Activated CD8-positive, alpha-beta memory T cell treated with anti-CD3 and anti-CD28 coated beads, Interleukin-2, amount 50 U/mL, for 48 hours (primary cell): ENCODE results near the gene PARP9.
"Not testable (repeated sequence)": the region's sequence is repeated elsewhere in the genome, so short reads cannot be mapped to it uniquely, and the experiment has no call there.

ENCODE experiments used
- DNase-seq: peaks from one replicate; pipeline ENCODE4 v3.0.0-alpha.2; 2020

The PARP9 gene

GRCh38 chr3:122572940-122573412, 8.9 kb upstream of the PARP9 start:
- no peak for DNase-seq

- no peak for DNase-seq
Measured at GRCh38 chr3:122568755-122569154, 4.7 kb upstream of the PARP9 start.

- DNase-seq, result not testable (repeated sequence)
Measured at GRCh38 chr3:122568131-122568530, 4.0 kb upstream of the PARP9 start.

GRCh38 chr3:122563717-122564025, 429 bp downstream of the PARP9 start:
- DNase-seq, result no peak

GRCh38 chr3:122562923-122563716, 980 bp downstream of the PARP9 start:
- DNase-seq, result no peak

- no peak for DNase-seq
Measured at GRCh38 chr3:122560680-122561079, 3.4 kb downstream of the PARP9 start.

- DNase-seq, result no peak
Measured at GRCh38 chr3:122559906-122560305, 4.2 kb downstream of the PARP9 start.

- no peak for DNase-seq
Measured at GRCh38 chr3:122558605-122559004, 5.5 kb downstream of the PARP9 start.

GRCh38 chr3:122557356-122557755, 6.7 kb downstream of the PARP9 start:
- no peak for DNase-seq

- DNase-seq, result no peak
Measured at GRCh38 chr3:122555275-122556071, 8.6 kb downstream of the PARP9 start.

- no peak for DNase-seq
Measured at GRCh38 chr3:122553171-122553570, 10.9 kb downstream of the PARP9 start.

GRCh38 chr3:122548619-122549018, 15.5 kb downstream of the PARP9 start:
- DNase-seq, result no peak

GRCh38 chr3:122548076-122548475, 16.0 kb downstream of the PARP9 start:
- no peak for DNase-seq

- no peak for DNase-seq
Measured at GRCh38 chr3:122546151-122546550, 17.9 kb downstream of the PARP9 start.

GRCh38 chr3:122538956-122539490, 25.1 kb downstream of the PARP9 start:
- no peak for DNase-seq

- DNase-seq, result no peak
Measured at GRCh38 chr3:122536632-122537001, 27.5 kb downstream of the PARP9 start.

- DNase-seq, result no peak
Measured at GRCh38 chr3:122535964-122536631, 28.0 kb downstream of the PARP9 start.

- no peak for DNase-seq
Measured at GRCh38 chr3:122533931-122534334, 30.2 kb downstream of the PARP9 start.

GRCh38 chr3:122533480-122533879, 30.6 kb downstream of the PARP9 start:
- no peak for DNase-seq

GRCh38 chr3:122530164-122530563, 33.9 kb downstream of the PARP9 start:
- DNase-seq, result no peak

GRCh38 chr3:122523317-122523716, 40.8 kb downstream of the PARP9 start:
- DNase-seq, result no peak

- DNase-seq, result no peak
Measured at GRCh38 chr3:122520861-122521260, 43.2 kb downstream of the PARP9 start.

- no peak for DNase-seq
Measured at GRCh38 chr3:122519693-122520092, 44.4 kb downstream of the PARP9 start.
